ENCODE data around the gene COP1. TPM values are rescaled to one million over a fixed set of nuclear protein-coding genes. Genes with fewer than 3 reads are reported as not detected.

COP1 gene
- total and polyA plus RNA-seq, 4 experiments from 2014 or later: 38.4 to 45.1 (median 44.1) TPM

DNA sequence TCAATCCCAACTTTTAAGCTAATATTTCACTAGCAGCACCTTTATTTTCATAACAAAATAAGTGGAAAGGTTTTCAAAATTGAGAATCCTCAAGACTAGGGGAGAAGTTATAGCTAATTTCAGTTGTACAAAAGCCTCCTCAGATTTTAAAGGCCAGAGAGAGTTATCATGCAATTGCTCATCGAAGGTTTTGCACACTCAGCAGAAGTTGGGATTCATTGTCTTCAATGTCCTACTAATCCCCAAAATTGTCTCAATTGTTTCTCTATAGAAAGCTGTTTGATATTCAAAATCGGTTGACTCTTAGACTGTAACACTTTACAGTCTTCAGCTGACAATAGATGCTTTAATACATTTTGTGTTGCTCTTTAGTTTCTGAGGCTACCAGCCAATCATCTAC lies 293.0 kb downstream of the COP1 start:
- H3K36me3 Mint-ChIP-seq: peaks cover 55 to 58% of the 10 kb centered on the region in 2 donors
- H3K27me3 Mint-ChIP-seq: no peaks in the 10 kb centered on the region

DNA sequence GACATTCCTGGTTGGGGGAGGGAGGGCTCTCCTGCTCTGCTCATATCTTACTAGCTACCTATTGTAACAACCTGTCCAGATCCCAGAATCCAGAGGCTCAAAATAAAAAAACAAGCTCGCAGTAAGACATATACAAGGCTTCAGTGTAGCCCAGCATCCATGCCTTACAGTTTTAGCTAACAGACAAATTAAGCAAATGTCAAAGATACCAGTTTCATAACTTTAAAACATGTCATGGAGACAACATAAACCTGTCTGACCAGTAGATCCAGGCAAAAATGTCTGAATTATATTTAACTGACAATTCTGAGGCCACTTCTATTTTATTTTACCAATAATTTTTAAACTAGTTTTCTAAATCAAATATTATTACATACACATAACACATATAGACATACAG lies 295.9 kb downstream of the COP1 start:
- intact Hi-C loops (cut with micrococcal nuclease): no loop called here
- Mint-ChIP-seq H3K27me3 (no peaks in the 10 kb centered on the region), H3K9me3 (peaks cover 3 to 72% (median 54%) of the 10 kb centered on the region in 8 donors), H3K4me1 (no peaks in the 10 kb centered on the region), H3K27ac (no peak overlapping the region), H3K4me3 (no peak overlapping the region), H3K36me3 (peaks cover 44 to 51% of the 10 kb centered on the region in 2 donors)
- Histone ChIP-seq H3K4me3 (ENCODE audit: low read length in 2 of 2) (no peak overlapping the region), H3K27ac (ENCODE audit: low read depth, low read length) (no peak overlapping the region), H3K9me3 (ENCODE audit: control insufficient read depth in 1 of 2, low read length in 2 of 2) (peaks cover 0 to 23% of the 10 kb centered on the region in 2 donors), H3K27me3 (ENCODE audit: insufficient read depth, low read length) (no peaks in the 10 kb centered on the region), H3K36me3 (ENCODE audit: insufficient read depth, low read length) (no peaks in the 10 kb centered on the region), H3K4me1 (ENCODE audit: insufficient read depth, low read length) (no peaks in the 10 kb centered on the region)
- POLR2A ChIA-PET (ENCODE audit: partially characterized antibody): no interaction called here
- CTCF ChIA-PET (ENCODE audit: partially characterized antibody): no interaction called here
- DNase-seq: no peak

More for the DNA sequence above, 293.0 kb downstream of the COP1 start:
- Histone ChIP-seq H3K4me1 (ENCODE audit: insufficient read depth, low read length) (no peaks in the 10 kb centered on the region), H3K27me3 (ENCODE audit: insufficient read depth, low read length) (no peaks in the 10 kb centered on the region), H3K9me3 (ENCODE audit: control insufficient read depth in 1 of 2, low read length in 2 of 2) (peaks cover 0 to 23% of the 10 kb centered on the region in 2 donors), H3K27ac (ENCODE audit: low read depth, low read length) (no peak overlapping the region), H3K4me3 (ENCODE audit: low read length in 2 of 2) (no peak overlapping the region), H3K36me3 (ENCODE audit: insufficient read depth, low read length) (no peaks in the 10 kb centered on the region)
- POLR2A ChIA-PET (ENCODE audit: partially characterized antibody): no interaction called here
- Mint-ChIP-seq H3K4me3 (no peak overlapping the region), H3K4me1 (no peaks in the 10 kb centered on the region), H3K27ac (no peak overlapping the region), H3K9me3 (peaks cover 3 to 76% (median 57%) of the 10 kb centered on the region in 8 donors)
- intact Hi-C loops (cut with micrococcal nuclease): no loop called here
- no peak for DNase-seq
- CTCF ChIA-PET (ENCODE audit: partially characterized antibody): no interaction called here

DNA sequence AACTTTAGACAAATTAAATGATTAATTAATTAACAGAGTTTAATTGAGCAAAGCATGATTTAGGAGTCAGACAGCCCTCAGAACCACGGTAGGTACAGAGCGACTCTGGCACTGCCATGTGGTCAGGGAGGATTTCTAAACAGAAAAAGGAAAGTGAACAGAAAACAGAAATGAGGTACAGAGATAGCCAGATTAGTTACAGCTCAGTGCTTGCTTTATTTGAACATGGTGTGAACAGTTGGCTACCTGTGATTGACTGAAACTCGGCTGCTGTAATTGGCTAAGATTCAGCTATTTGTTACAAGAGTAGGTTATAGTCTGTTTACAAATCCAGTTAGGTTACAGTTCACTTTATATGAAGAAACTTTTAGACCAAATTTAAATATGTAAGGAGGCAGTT lies 300.7 kb downstream of the COP1 start:
- ChIA-PET CTCF (ENCODE audit: partially characterized antibody) (no interaction called here), POLR2A (ENCODE audit: partially characterized antibody) (no interaction called here)
- Histone ChIP-seq H3K4me3 (ENCODE audit: low read length in 2 of 2) (no peak overlapping the region), H3K27ac (ENCODE audit: low read depth, low read length) (no peak overlapping the region), H3K27me3 (ENCODE audit: insufficient read depth, low read length) (no peaks in the 10 kb centered on the region), H3K36me3 (ENCODE audit: insufficient read depth, low read length) (no peaks in the 10 kb centered on the region), H3K9me3 (ENCODE audit: control insufficient read depth in 1 of 2, low read length in 2 of 2) (peaks cover 0 to 10% of the 10 kb centered on the region in 2 donors), H3K4me1 (ENCODE audit: insufficient read depth, low read length) (no peaks in the 10 kb centered on the region)
- Mint-ChIP-seq H3K4me3 (no peak overlapping the region), H3K27me3 (no peaks in the 10 kb centered on the region), H3K36me3 (peaks cover 23 to 27% of the 10 kb centered on the region in 2 donors), H3K27ac (no peak overlapping the region), H3K4me1 (no peaks in the 10 kb centered on the region), H3K9me3 (peaks cover 0 to 33% (median 19%) of the 10 kb centered on the region in 8 donors)
- intact Hi-C loops (cut with micrococcal nuclease): no loop called here
- no peak for DNase-seq

DNA sequence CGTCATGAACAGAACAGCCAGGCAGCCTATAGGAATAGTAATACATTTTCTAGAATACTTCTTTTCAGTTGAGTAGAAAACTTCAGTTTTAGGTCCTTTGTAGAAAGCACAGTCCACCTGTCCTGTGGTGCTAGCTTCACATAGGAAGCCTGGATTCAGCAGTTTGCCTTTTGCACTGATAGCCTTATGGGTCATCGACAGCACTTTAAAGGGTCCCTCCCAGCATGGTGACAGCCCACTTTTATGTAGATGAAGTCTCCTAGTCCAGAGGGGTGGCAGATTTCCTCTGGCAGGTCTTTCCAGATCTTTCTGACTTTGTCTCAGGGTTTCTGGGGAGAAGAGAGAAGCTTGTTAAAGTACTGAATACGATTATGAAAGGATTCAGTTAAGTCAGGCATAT lies 302.3 kb downstream of the COP1 start:
- intact Hi-C loops (cut with micrococcal nuclease): no loop called here
- Histone ChIP-seq H3K4me3 (ENCODE audit: low read length in 2 of 2) (no peak overlapping the region), H3K36me3 (ENCODE audit: insufficient read depth, low read length) (no peaks in the 10 kb centered on the region), H3K9me3 (ENCODE audit: control insufficient read depth in 1 of 2, low read length in 2 of 2) (no peaks in the 10 kb centered on the region), H3K4me1 (ENCODE audit: insufficient read depth, low read length) (no peaks in the 10 kb centered on the region), H3K27ac (ENCODE audit: low read depth, low read length) (no peak overlapping the region), H3K27me3 (ENCODE audit: insufficient read depth, low read length) (no peaks in the 10 kb centered on the region)
- Mint-ChIP-seq H3K27me3 (no peaks in the 10 kb centered on the region), H3K36me3 (peaks cover 12 to 16% of the 10 kb centered on the region in 2 donors), H3K27ac (no peak overlapping the region), H3K4me1 (no peaks in the 10 kb centered on the region), H3K4me3 (no peak overlapping the region), H3K9me3 (peaks cover 0 to 18% (median 6%) of the 10 kb centered on the region in 8 donors)
- CTCF ChIA-PET (ENCODE audit: partially characterized antibody): no interaction called here
- POLR2A ChIA-PET (ENCODE audit: partially characterized antibody): no interaction called here
- no peak for DNase-seq

DNA sequence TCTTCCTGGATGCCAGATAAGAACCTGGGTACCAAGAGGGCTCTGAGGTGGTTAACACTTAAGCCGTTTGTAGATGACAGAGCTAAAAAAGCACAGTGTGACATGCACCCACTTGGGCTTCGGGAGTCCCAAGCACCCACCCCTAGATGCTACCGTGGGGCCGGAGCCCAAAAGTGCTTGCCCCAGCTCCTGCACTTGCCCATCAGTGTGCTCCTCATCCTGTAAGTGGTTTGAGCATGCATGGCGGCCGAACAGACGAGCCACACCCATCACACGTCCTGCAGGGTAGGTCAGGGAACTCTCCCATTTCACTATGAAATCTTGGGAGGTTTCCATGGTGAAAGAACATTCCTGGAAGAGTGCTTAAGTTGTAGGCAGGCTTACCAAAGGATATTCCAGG lies 304.8 kb downstream of the COP1 start:
- ChIA-PET CTCF (ENCODE audit: partially characterized antibody) (no interaction called here), POLR2A (ENCODE audit: partially characterized antibody) (no interaction called here)
- peaks cover 0 to 2% (median 0%) of the 10 kb centered on the region in 8 donors for H3K9me3 Mint-ChIP-seq
- no peak overlapping the region for H3K27ac Mint-ChIP-seq
- no peak overlapping the region for H3K4me3 Mint-ChIP-seq
- no peak overlapping the region for H3K27ac ChIP-seq (ENCODE audit: low read depth, low read length)
- no peak for DNase-seq
- no peaks in the 10 kb centered on the region for H3K27me3 ChIP-seq (ENCODE audit: insufficient read depth, low read length)
- no peaks in the 10 kb centered on the region for H3K4me1 ChIP-seq (ENCODE audit: insufficient read depth, low read length)
- H3K4me3 ChIP-seq (ENCODE audit: low read length in 2 of 2): no peak overlapping the region
- intact Hi-C loops (cut with micrococcal nuclease): no loop called here
- peaks cover 1 to 3% of the 10 kb centered on the region in 2 donors for H3K36me3 Mint-ChIP-seq
- no peaks in the 10 kb centered on the region for H3K36me3 ChIP-seq (ENCODE audit: insufficient read depth, low read length)
- H3K27me3 Mint-ChIP-seq: no peaks in the 10 kb centered on the region
- H3K9me3 ChIP-seq (ENCODE audit: control insufficient read depth in 1 of 2, low read length in 2 of 2): no peaks in the 10 kb centered on the region
- H3K4me1 Mint-ChIP-seq: no peaks in the 10 kb centered on the region

DNA sequence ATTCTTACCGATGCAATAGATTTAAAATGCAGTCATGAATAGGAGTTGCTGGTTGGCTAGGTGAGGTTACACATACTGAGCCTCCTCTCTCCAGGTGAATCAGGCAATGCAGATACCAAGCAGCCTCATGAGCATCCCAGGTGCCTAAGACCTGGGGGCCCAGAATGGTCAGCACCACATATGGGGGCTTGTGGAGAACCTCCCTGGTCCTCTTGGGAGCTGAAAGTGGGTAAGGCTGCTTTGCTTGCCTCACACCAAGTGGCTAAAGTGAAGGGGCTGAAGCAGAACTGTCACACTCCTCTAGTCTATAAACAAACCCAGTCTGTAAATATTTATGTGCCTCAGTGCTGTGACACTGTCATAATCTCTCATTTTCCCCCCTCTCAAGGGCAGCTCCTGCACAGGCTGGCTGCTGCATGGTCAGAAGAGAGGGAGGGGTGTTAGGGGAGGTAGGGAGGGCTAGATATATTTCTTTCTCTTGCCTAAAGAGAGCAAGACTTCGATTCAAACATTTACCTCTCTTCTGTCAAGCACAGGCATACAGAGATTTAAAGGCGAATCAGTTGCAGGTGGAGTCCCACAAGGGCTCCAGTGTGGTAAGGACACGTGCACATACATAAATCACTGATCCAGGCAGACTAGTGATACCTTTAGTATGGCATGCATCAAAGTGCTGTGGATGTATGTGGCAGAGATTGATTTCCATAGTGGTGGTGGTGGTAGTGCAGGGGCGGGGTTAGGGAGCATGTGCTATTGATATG lies 305.8 kb downstream of the COP1 start:
- Mint-ChIP-seq H3K4me3 (no peak overlapping the region), H3K27ac (no peak overlapping the region), H3K4me1 (no peaks in the 10 kb centered on the region), H3K9me3 (peaks cover 0 to under 1% (median 0%) of the 10 kb centered on the region in 8 donors), H3K27me3 (no peaks in the 10 kb centered on the region), H3K36me3 (peaks cover under 1 to 3% of the 10 kb centered on the region in 2 donors)
- ChIA-PET CTCF (ENCODE audit: partially characterized antibody) (no interaction called here), POLR2A (ENCODE audit: partially characterized antibody) (no interaction called here)
- H3K4me3 ChIP-seq (ENCODE audit: low read length in 2 of 2): no peak overlapping the region
- H3K9me3 ChIP-seq (ENCODE audit: control insufficient read depth in 1 of 2, low read length in 2 of 2): no peaks in the 10 kb centered on the region
- H3K27me3 ChIP-seq (ENCODE audit: insufficient read depth, low read length): no peaks in the 10 kb centered on the region
- no peaks in the 10 kb centered on the region for H3K36me3 ChIP-seq (ENCODE audit: insufficient read depth, low read length)
- intact Hi-C loops (cut with micrococcal nuclease): no loop called here
- DNase-seq: no peak
- no peak overlapping the region for H3K27ac ChIP-seq (ENCODE audit: low read depth, low read length)
- no peaks in the 10 kb centered on the region for H3K4me1 ChIP-seq (ENCODE audit: insufficient read depth, low read length)

DNA sequence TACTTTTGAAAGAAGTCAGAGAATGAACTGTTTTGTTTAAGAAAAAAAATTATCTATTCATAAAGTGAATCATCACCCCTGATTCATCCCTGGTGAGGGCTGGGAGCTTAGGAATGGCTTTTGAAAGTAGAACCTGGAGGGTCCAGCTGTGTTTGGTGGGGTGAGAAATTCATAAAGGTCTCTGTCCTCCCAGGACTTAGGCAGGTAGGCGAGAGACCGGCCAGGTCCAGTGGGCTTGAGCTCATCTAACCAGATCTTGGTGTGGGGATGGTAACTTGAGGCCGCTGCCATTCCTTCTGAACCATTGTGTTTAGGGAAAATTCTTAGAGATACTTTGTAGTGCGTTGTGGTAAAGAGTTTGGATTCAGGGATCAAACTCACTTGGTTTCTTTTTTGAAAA lies 306.9 kb downstream of the COP1 start:
- Mint-ChIP-seq H3K4me3 (no peak overlapping the region), H3K9me3 (peaks cover 0 to 2% (median 0%) of the 10 kb centered on the region in 8 donors), H3K27ac (no peak overlapping the region), H3K4me1 (no peaks in the 10 kb centered on the region), H3K27me3 (peaks cover 0 to 2% of the 10 kb centered on the region in 2 donors), H3K36me3 (peaks cover 0 to 3% of the 10 kb centered on the region in 2 donors)
- Histone ChIP-seq H3K27me3 (ENCODE audit: insufficient read depth, low read length) (no peaks in the 10 kb centered on the region), H3K4me3 (ENCODE audit: low read length in 2 of 2) (no peak overlapping the region), H3K9me3 (ENCODE audit: control insufficient read depth in 1 of 2, low read length in 2 of 2) (no peaks in the 10 kb centered on the region), H3K36me3 (ENCODE audit: insufficient read depth, low read length) (no peaks in the 10 kb centered on the region), H3K27ac (ENCODE audit: low read depth, low read length) (no peak overlapping the region), H3K4me1 (ENCODE audit: insufficient read depth, low read length) (no peaks in the 10 kb centered on the region)
- ChIA-PET CTCF (ENCODE audit: partially characterized antibody) (no interaction called here), POLR2A (ENCODE audit: partially characterized antibody) (no interaction called here)
- intact Hi-C loops (cut with micrococcal nuclease): no loop called here
- no peak for DNase-seq
